Measurements from ENCODE around the gene ASH1L.

DNA sequence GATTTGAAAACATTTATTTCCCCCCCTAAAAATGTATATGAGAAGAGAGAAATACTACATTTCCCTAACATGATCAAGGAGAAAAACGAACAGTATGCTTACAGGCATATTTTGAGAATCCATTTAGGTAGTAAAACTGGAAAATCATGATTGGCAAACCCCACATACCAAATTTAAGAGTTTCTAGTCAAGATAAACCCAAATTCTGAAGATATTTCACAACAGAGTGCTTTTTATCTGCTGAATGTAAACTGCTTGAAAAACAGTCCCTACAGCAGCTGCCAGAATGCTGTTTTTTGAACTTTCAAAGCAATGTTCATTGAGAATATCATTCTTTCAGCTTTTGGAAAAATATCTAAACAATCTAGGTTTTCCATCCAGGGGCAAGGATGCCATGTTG is 31.0 kb downstream of the ASH1L start:
- TF ChIP-seq, protein P1, sequence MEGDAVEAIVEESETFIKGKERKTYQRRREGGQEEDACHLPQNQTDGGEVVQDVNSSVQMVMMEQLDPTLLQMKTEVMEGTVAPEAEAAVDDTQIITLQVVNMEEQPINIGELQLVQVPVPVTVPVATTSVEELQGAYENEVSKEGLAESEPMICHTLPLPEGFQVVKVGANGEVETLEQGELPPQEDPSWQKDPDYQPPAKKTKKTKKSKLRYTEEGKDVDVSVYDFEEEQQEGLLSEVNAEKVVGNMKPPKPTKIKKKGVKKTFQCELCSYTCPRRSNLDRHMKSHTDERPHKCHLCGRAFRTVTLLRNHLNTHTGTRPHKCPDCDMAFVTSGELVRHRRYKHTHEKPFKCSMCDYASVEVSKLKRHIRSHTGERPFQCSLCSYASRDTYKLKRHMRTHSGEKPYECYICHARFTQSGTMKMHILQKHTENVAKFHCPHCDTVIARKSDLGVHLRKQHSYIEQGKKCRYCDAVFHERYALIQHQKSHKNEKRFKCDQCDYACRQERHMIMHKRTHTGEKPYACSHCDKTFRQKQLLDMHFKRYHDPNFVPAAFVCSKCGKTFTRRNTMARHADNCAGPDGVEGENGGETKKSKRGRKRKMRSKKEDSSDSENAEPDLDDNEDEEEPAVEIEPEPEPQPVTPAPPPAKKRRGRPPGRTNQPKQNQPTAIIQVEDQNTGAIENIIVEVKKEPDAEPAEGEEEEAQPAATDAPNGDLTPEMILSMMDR (IDR thresholded peaks at IDR 0.05) = no peak
- TF ChIP-seq, protein P2, sequence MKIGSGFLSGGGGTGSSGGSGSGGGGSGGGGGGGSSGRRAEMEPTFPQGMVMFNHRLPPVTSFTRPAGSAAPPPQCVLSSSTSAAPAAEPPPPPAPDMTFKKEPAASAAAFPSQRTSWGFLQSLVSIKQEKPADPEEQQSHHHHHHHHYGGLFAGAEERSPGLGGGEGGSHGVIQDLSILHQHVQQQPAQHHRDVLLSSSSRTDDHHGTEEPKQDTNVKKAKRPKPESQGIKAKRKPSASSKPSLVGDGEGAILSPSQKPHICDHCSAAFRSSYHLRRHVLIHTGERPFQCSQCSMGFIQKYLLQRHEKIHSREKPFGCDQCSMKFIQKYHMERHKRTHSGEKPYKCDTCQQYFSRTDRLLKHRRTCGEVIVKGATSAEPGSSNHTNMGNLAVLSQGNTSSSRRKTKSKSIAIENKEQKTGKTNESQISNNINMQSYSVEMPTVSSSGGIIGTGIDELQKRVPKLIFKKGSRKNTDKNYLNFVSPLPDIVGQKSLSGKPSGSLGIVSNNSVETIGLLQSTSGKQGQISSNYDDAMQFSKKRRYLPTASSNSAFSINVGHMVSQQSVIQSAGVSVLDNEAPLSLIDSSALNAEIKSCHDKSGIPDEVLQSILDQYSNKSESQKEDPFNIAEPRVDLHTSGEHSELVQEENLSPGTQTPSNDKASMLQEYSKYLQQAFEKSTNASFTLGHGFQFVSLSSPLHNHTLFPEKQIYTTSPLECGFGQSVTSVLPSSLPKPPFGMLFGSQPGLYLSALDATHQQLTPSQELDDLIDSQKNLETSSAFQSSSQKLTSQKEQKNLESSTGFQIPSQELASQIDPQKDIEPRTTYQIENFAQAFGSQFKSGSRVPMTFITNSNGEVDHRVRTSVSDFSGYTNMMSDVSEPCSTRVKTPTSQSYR (CRISPR knock-in tag; IDR thresholded peaks at IDR 0.05) = no peak
- TF ChIP-seq JUN (CRISPR knock-in tag; IDR thresholded peaks at IDR 0.05) (no peak), ERG (CRISPR knock-in tag; IDR thresholded peaks at IDR 0.05) (no peak), GABPB1 (CRISPR knock-in tag; IDR thresholded peaks at IDR 0.05) (no peak), E2F1 (CRISPR knock-in tag; IDR thresholded peaks at IDR 0.05) (no peak)
- TF ChIP-seq, protein P3, sequence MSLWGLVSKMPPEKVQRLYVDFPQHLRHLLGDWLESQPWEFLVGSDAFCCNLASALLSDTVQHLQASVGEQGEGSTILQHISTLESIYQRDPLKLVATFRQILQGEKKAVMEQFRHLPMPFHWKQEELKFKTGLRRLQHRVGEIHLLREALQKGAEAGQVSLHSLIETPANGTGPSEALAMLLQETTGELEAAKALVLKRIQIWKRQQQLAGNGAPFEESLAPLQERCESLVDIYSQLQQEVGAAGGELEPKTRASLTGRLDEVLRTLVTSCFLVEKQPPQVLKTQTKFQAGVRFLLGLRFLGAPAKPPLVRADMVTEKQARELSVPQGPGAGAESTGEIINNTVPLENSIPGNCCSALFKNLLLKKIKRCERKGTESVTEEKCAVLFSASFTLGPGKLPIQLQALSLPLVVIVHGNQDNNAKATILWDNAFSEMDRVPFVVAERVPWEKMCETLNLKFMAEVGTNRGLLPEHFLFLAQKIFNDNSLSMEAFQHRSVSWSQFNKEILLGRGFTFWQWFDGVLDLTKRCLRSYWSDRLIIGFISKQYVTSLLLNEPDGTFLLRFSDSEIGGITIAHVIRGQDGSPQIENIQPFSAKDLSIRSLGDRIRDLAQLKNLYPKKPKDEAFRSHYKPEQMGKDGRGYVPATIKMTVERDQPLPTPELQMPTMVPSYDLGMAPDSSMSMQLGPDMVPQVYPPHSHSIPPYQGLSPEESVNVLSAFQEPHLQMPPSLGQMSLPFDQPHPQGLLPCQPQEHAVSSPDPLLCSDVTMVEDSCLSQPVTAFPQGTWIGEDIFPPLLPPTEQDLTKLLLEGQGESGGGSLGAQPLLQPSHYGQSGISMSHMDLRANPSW (CRISPR knock-in tag; conservative IDR thresholded peaks at IDR 0.05; ENCODE audit: low read depth) = no peak
- TF ChIP-seq, protein P4, sequence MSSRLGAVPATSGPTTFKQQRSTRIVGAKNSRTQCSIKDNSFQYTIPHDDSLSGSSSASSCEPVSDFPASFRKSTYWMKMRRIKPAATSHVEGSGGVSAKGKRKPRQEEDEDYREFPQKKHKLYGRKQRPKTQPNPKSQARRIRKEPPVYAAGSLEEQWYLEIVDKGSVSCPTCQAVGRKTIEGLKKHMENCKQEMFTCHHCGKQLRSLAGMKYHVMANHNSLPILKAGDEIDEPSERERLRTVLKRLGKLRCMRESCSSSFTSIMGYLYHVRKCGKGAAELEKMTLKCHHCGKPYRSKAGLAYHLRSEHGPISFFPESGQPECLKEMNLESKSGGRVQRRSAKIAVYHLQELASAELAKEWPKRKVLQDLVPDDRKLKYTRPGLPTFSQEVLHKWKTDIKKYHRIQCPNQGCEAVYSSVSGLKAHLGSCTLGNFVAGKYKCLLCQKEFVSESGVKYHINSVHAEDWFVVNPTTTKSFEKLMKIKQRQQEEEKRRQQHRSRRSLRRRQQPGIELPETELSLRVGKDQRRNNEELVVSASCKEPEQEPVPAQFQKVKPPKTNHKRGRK (CRISPR knock-in tag; IDR thresholded peaks at IDR 0.05; ENCODE audit: borderline replicate concordance) = no peak

Measured in WTC11 (cell line).